GM12865 (cell line): ENCODE results near the gene RAB13.
"Not testable (repeated sequence)": the region's sequence is repeated elsewhere in the genome, so short reads cannot be mapped to it uniquely, and the experiment has no call there.

Source experiments
- DNase-seq: peaks from one replicate; pipeline ENCODE4 v3.0.0; 2010; ENCODE audit warnings: low read depth
- H3K4me3 ChIP-seq: 2 replicates; pipeline ENCODE4 v1.5.1; 2011; ENCODE audit warnings: mild to moderate bottlenecking, low read depth, low read length, control low read depth
- CTCF ChIP-seq: IDR thresholded peaks from 2 replicates; pipeline ENCODE4 v1.5.1; 2011; ENCODE audit warnings: low read length, control low read depth, low read depth, inconsistent platforms; ENCODE audit not compliant: insufficient read depth; ENCODE audit errors: missing control alignments

RAB13 gene

GRCh38 chr1:154000420-154000819 lies 14.3 kb upstream of the RAB13 start:
- no peak for DNase-seq
- TF ChIP-seq CTCF: no peak
- H3K4me3 ChIP-seq: no peak overlapping the region

- DNase-seq, H3K4me3 ChIP-seq: not testable (repeated sequence)
Observed at GRCh38 chr1:153996882-153997281, 10.7 kb upstream of the RAB13 start.

GRCh38 chr1:153995640-153996039 lies 9.5 kb upstream of the RAB13 start:
- DNase-seq: no peak
- no peak overlapping the region for H3K4me3 ChIP-seq
- no peak for TF ChIP-seq CTCF

- TF ChIP-seq CTCF: no peak
- H3K4me3 ChIP-seq: no peak overlapping the region
- no peak for DNase-seq
Observed at GRCh38 chr1:153995202-153995601, 9.1 kb upstream of the RAB13 start.

GRCh38 chr1:153991806-153992205 lies 5.7 kb upstream of the RAB13 start:
- no peak for TF ChIP-seq CTCF
- DNase-seq: no peak
- H3K4me3 ChIP-seq: peak overlapping the region; percentile 71

- DNase-seq: no peak
- TF ChIP-seq CTCF: no peak
- peak overlapping the region; percentile 71 for H3K4me3 ChIP-seq
Observed at GRCh38 chr1:153991151-153991630, 5.1 kb upstream of the RAB13 start.

GRCh38 chr1:153990468-153991150 lies 4.5 kb upstream of the RAB13 start, which contains the start of gene RPS27:
Gene RPS27, plus strand, starts transcription at chr1:153990762. Its CDS starts 35 bp downstream, at chr1:153990797.
- peak within 1 kb of the TSS; percentile 71 for H3K4me3 ChIP-seq
- DNase-seq: peak; percentile 98
- no peak for TF ChIP-seq CTCF
